NCI-H524 treated with DMSO at 0.1 percent for 48 hours (cell line): ENCODE data around the gene CASP7.
"Not testable (repeated sequence)": the region's sequence is repeated elsewhere in the genome, so short reads cannot be mapped to it uniquely, and the experiment has no call there.

Experiments used
- DNase-seq: peaks from one replicate; lab custom pipeline; 2025; lab: John Stamatoyannopoulos, UW

CASP7 gene

DNA sequence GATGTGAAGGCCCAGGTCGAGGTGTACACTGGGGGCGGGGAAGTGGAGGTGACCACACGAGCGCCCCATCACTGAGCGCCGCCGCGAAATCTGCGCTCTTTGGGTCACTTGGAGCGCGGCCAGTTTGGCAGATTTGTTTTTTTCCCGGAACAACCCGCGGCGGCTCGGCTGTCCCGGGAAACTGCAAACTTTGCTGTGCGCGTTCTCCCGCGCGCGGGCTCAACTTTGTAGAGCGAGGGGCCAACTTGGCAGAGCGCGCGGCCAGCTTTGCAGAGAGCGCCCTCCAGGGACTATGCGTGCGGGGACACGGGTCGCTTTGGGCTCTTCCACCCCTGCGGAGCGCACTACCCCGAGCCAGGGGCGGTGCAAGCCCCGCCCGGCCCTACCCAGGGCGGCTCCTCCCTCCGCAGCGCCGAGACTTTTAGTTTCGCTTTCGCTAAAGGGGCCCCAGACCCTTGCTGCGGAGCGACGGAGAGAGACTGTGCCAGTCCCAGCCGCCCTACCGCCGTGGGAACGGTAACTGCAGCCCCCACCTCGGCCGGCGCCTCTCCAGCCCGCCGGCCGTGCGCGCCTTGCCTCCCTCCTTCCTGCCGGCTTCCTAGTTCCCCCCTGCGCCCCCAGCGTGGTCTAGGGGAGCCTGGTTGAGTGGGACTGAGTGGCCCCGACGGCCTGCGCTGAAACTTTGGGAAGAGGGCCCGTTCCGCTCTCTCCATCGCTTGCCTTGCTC is at the start of gene CASP7:
TSS of gene CASP7 (plus strand) at position 450 of the 727 bp plus-strand sequence. CDS start 17,582 bp downstream, outside the sequence.
- DNase-seq = no peak

GRCh38 chr10:113630929-113631533 is 48.7 kb upstream of the CASP7 start:
- DNase-seq = no peak

GRCh38 chr10:113631684-113632367 is 47.9 kb upstream of the CASP7 start:
- no peak for DNase-seq

DNA sequence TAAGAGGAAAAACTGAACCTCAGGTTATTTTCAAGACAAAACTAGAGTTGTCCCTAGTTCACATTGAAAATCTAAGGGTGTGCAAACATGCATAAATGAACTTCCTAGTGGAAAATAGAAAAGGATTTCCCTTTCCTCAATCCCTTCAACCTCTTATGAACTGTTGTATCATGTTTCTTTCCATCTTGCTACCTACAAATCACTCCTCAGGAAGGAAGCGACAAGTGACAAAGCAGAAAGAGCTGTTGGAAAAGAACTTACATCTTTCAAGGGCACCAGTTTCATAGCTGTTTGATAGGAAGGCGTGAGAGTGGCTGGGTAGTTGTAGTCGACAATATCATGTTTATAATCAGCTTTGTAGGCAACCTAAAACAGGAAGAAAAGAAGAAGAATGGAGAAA is 39.7 kb upstream of the CASP7 start:
- no peak for DNase-seq

DNA sequence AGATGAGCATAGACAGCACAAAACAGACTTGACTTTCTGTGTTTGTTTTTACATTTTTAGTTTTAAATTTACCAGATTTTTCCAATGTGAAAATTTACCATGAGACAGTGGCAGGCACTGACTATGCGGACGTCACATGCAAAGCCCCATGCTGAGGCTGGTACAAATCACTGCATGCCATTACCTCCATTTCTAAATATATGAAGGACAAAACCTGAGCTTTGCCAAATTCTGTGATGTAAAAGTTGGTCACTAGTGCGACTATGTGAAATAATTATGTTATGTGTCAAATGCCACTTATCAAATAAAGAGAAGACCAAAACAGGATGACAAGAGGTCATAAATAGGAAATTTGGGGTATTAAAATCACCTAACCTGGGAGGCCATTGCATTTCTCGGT is 38.0 kb upstream of the CASP7 start:
- DNase-seq = no peak

DNA sequence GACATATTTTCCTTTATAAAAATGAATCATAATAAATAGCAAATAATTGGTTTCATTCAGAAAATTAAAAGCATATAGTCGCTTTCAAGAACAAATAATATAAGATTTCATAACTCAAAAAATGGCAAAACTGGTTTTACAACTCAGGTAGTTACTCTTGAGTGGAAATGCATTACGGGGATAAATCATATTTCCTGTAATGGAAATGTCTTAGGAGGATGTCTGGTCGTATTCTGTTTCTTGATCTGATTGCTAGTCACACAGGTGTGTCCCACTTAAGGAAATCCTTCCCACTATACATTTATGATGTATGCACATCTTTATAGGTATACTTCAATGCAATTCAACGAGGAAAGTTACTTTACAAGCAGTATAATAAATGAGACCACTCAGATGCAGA is 36.5 kb upstream of the CASP7 start:
- DNase-seq = no peak

DNA sequence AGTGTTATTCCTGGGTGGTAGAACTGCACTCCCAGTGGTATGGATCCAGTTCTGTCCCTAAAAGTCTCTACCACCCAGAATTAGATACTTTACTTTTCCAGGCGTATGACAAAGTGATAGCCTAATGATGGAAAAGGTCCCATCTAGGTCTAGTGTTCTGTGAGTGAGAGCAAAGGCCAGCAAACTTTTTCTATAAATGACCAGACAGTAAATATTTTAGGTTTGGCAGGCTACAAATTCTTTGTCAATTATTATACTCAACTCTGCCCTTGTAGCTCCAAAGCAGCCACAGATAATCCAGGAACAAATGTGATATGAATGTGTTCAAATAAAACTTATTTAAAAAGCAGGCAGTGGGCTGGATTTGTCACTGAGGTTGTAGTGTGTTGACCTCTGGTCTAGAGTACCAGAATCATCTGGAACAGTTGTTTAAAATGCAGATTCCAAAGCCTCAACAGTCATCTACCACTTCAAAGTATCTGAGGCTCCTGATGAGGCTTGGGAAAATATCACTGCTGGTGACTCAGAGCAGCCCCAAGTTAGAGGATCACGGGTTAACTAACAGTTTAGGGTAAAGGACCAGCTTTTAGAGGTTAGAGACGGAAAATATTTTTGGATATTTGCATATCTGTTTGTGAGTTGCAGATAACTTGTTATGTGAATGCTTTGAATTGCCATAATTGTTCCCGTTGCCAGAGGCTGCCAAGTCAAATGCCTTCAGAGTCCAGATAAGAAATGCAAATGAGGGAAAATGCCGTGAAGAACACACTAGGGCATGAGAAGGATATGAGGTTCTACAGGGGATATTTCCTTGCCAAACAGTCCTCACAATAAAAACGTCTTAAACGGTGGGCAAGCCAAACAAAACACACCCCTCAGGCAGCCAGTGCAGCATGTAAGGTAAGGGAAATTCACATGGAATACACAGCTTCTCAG is 35.3 kb upstream of the CASP7 start:
- DNase-seq = no peak

GRCh38 chr10:113646336-113647201 is 33.1 kb upstream of the CASP7 start:
- DNase-seq = no peak

DNA sequence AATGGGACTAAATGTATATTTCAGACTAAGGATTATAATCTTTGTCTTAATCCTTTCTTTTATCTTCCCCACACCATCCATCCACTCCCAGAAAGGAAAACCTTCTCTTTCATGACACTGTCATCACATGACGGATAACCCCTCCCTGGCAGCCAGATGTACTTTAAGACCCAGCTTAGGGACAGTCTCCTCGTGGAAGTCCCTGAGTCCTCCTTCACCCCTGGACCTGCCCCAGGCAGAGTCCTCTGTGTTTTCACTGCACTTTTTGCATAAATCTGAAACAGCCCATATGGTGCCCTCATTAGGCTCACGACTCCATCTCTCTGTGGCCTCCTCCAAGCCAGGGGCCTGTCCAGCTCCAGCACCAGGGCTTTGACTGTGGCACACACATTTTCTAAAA is 31.9 kb upstream of the CASP7 start:
- no peak for DNase-seq

DNA sequence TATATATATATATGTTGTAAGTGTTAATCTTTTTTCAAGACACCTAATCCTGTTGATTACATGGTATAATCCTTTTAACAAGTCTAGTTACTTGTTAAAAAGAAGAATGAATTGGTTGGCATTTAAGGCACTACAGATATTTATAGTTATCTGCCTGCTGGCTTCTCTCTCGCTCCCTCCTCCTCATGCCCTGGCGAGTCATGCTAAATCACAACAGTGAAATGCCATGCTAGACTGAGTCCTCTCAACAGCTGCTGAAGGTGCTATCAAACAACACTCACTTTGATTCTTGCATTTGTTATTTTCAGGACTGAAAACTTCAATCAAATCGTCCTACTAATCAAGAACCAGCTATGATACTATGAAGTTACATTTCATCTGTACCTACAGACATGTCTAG is 31.2 kb upstream of the CASP7 start:
- DNase-seq = no peak

DNA sequence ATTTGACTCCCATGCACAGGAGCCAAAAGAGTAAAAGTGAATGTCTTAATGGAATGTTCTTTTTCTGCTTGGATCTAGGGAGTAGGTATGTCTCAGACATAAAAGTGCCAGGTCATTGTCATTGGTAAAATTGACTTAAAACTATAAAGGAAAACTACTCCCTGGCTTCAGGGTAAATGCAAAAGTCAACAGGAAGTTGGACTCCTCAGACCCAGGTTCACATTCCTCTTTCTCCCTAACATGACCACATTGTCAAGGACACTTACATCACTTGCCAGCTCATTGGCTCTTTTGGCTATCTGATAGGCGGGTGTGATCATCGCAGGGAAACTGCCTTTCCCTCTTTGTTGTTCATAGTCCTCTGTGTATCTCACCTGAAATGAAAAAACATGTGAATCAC is 29.5 kb upstream of the CASP7 start:
- DNase-seq = no peak

DNA sequence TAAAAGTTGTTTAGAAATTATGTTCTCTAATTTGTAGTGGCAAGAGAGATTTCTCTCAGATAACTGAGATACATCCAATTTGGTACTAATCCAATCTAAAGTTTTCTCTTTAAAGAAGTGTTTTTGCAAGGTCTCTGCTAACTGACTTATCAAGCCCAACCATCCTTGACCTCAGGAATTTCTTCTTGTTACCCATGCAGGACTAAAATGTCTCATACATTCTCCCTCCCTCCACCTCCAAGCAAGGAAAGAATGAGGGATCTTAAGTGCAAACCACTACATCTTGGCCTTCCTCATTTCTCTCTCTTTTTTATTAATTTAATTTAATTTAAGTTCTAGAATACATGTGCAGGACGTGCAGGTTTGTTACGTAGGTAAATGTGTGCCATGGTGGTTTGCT is 28.7 kb upstream of the CASP7 start:
- no peak for DNase-seq

DNA sequence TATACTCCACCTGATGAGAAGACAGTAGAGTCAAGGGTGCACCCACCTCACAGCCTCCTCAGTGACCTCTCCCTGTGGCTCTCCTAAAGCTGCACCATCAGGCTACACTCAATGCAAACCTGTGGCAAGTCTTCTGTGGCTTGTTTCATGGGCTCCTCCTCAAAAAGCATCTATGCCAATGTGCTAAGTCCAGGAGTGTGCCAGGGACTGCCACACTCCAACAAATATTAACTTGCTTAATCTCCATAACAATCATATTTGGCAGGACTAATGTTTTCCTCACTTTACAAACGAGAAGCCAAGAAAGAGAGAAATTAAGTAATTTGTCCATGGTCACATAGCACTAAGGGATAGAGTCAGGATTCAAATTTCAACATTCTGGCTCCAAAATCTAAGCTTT is 27.8 kb upstream of the CASP7 start:
- no peak for DNase-seq

- not testable (repeated sequence) for DNase-seq
Measured at GRCh38 chr10:113652456-113652855, 27.3 kb upstream of the CASP7 start.

DNA sequence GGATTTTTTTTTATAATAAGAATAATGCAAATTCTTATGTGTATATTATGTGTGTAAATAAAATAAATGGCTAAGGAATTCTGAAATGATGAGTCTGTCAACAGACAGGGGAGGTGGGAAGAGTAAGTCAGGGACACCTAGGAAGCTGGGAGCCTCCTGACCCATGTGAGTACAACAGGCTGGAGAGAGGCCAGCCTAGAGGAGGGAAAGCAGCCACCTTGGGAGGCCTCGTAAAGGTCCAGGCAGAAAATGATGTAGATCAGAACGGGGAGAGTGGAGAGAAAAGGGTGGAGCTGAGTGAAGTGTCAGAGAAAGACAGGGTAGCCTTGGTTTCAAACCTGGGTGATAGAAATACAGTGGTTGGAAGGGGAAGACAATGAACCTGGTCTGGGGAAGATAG is 22.8 kb upstream of the CASP7 start:
- no peak for DNase-seq

DNA sequence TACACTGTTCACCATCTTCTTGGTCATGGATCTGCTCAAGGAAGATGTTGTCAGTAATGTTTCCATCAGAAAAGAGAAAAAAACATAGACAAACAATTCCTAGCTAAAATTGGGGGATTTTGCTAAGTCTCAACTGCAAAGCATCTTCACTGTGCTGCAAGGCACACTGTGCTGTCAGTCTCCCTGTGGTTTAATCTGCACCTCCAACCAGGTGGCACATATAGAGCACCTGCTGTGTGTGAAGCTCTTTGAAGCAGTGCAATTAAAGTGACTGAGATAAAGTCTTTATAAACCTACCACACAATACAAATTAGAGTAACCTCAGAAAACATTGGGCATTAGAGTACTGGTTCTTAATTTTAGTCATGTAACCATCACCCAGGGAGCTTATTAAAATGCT is 22.2 kb upstream of the CASP7 start:
- DNase-seq = no peak

GRCh38 chr10:113661332-113661731 is 18.4 kb upstream of the CASP7 start:
- no peak for DNase-seq

DNA sequence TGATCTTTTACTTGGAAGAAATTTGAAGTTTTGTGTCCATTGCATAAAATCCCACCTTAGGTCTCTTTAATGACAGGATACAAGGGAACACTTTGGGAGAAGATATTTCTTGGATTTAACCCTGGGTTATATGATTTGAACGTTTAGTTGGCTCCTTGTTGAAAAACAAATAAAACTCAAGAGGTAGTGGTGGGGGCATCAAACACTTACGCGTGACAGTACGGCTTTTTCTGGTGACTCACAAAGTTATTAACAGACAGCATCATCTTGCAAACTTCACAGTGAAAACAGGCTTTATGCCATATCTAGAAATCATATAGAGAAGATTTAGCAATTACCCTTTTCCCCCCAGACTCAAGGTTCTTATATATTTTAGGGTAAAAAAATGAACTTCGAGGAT is 16.6 kb upstream of the CASP7 start:
- no peak for DNase-seq

GRCh38 chr10:113663908-113664307 is 15.8 kb upstream of the CASP7 start, which contains the start of gene NRAP:
NRAP (minus strand) TSS chr10:113664041; CDS start chr10:113663882, 159 bp downstream.
- no peak for DNase-seq

DNA sequence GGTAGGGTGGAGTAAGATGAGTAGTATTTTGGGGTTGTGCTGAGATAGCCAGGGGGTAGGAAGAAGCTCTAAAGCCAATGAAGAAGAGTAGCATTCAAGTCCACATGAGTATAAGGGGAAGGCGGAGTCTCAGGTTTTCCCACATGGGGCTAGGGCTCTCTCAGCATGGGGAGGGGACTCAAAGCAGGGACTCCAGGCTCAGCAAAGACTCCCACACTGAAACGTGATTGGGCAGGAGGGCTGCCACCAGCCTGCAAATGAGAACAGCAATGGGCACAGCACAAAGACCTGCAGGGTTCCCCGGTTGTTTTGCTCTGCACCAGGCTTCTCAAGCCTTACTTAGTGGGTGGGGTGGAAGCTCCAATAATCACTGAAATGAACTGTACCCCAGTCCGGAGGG is 14.4 kb upstream of the CASP7 start:
- no peak for DNase-seq

DNA sequence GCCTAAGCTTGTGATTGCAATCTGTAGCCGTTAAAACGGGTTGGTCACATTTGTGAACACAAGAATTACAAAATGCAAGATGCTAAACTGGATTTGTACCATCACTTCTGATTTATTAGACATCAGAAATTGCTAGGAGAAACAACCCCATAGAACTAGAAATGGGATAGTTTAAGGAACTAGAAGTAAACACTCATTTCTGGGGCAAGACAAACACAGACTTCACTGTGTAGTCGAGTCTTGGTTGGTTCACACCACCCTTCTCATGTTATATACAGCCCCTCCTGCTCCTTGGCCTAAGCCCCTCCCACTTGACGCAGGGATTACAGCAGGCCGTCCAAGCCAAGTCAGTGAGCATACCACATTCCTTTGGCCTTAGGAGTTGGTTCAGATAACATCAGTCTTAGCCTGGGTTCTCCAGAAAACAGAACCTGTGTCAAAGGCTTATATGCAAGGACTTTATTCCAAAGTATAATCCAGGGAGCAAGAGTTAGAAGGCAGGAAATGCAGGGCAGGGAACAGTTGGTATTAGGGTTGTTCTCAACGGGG is 13.8 kb upstream of the CASP7 start:
- no peak for DNase-seq
